IPS-NIHi11 (cell line): ENCODE measurements around the gene LAMTOR2.
"Not testable (repeated sequence)": the region's sequence is repeated elsewhere in the genome, so short reads cannot be mapped to it uniquely, and the experiment has no call there.

Experiments
- DNase-seq: peaks from one replicate; pipeline ENCODE4 v3.0.0; 2012; ENCODE audit warnings: mixed read lengths, low spot score

Gene LAMTOR2

GRCh38 chr1:156054500-156055280, at the start of gene LAMTOR2:
Gene LAMTOR2, plus strand, starts transcription at chr1:156054782. Its CDS starts 108 bp downstream, at chr1:156054890.
- peak; percentile 92 for DNase-seq

GRCh38 chr1:156004843-156005584, 49.6 kb upstream of the LAMTOR2 start:
- no peak for DNase-seq

GRCh38 chr1:156006666-156007376, 47.8 kb upstream of the LAMTOR2 start:
- DNase-seq = no peak

- no peak for DNase-seq
These were observed 45.2 kb upstream of the LAMTOR2 start for GRCh38 chr1:156009404-156009803.

GRCh38 chr1:156012051-156012817, 42.3 kb upstream of the LAMTOR2 start:
- DNase-seq = no peak

- no peak for DNase-seq
These were observed 39.8 kb upstream of the LAMTOR2 start for GRCh38 chr1:156014829-156015228.

GRCh38 chr1:156019946-156020292, 34.7 kb upstream of the LAMTOR2 start:
- no peak for DNase-seq

- DNase-seq = peak; percentile 96
These were observed 34.1 kb upstream of the LAMTOR2 start, which contains the start of gene SSR2 for GRCh38 chr1:156020293-156021092. Gene SSR2, minus strand, starts transcription at chr1:156020951. Its CDS starts 784 bp downstream, at chr1:156020167.

- no peak for DNase-seq
These were observed 33.5 kb upstream of the LAMTOR2 start for GRCh38 chr1:156021093-156021428.

GRCh38 chr1:156021954-156022353, 32.6 kb upstream of the LAMTOR2 start:
- no peak for DNase-seq

GRCh38 chr1:156024801-156025200, 29.8 kb upstream of the LAMTOR2 start:
- no peak for DNase-seq

GRCh38 chr1:156025876-156026275, 28.7 kb upstream of the LAMTOR2 start:
- peak; percentile 84 for DNase-seq

- no peak for DNase-seq
These were observed 28.0 kb upstream of the LAMTOR2 start for GRCh38 chr1:156026588-156026987.

GRCh38 chr1:156033011-156033410, 21.6 kb upstream of the LAMTOR2 start:
- DNase-seq = no peak

- DNase-seq = not testable (repeated sequence)
These were observed 19.6 kb upstream of the LAMTOR2 start for GRCh38 chr1:156034991-156035390.

- DNase-seq = no peak
These were observed 11.8 kb upstream of the LAMTOR2 start for GRCh38 chr1:156042828-156043227.

- no peak for DNase-seq
These were observed 9.5 kb upstream of the LAMTOR2 start for GRCh38 chr1:156045076-156045475.

- DNase-seq = no peak
These were observed 5.8 kb upstream of the LAMTOR2 start for GRCh38 chr1:156048663-156049258.

GRCh38 chr1:156050376-156050775, 4.2 kb upstream of the LAMTOR2 start:
- DNase-seq = no peak

- DNase-seq = no peak
These were observed 3.4 kb upstream of the LAMTOR2 start for GRCh38 chr1:156051011-156051725.
